Activated T-cell treated with anti-CD3 and anti-CD28 coated beads, Interleukin-2, amount 50 U/mL, for 4 hours (primary cell): ENCODE measurements around the gene MRPL32. TPM values are rescaled to one million over a fixed set of nuclear protein-coding genes. Genes with fewer than 3 reads are reported as not detected.
"Not testable (repeated sequence)": the region's sequence is repeated elsewhere in the genome, so short reads cannot be mapped to it uniquely, and the experiment has no call there.

Experiments
- ATAC-seq, 2 donors: fragments of 200-7000 bp; cut with Tn5 transposase; one replicate each; pipeline ENCODE4 v1.10.0; 2021
- DNase-seq: peaks from one replicate; pipeline ENCODE4 v3.0.0-alpha.2; 2020
- H3K27me3 Mint-ChIP-seq: one replicate; pipeline ENCODE4 v1.8.0; 2021; ENCODE audit warnings: low read depth, mixed read lengths
- H3K36me3 Mint-ChIP-seq: one replicate; pipeline ENCODE4 v1.8.0; 2022; ENCODE audit warnings: mixed read lengths; ENCODE audit not compliant: insufficient read depth
- H3K4me1 Mint-ChIP-seq: one replicate; pipeline ENCODE4 v1.8.0; 2021; ENCODE audit warnings: low read depth, mixed read lengths
- H3K4me3 Mint-ChIP-seq: one replicate; pipeline ENCODE4 v1.8.0; 2021; ENCODE audit warnings: mild to moderate bottlenecking, moderate library complexity, mixed read lengths
- H3K9me3 Mint-ChIP-seq: one replicate; pipeline ENCODE4 v1.8.0; 2021; ENCODE audit warnings: mixed read lengths
- total RNA-seq, 3 donors: library from RNA; stranded (reverse); gene quantifications; one replicate each; pipeline ENCODE4 v1.2.1, GENCODE V29; 2021

The MRPL32 gene
- total RNA-seq: 100 to 1,000 TPM in 2 of 3 donors, 10 to 100 TPM in 1; 91.2 to 119 (median 106) TPM

DNA sequence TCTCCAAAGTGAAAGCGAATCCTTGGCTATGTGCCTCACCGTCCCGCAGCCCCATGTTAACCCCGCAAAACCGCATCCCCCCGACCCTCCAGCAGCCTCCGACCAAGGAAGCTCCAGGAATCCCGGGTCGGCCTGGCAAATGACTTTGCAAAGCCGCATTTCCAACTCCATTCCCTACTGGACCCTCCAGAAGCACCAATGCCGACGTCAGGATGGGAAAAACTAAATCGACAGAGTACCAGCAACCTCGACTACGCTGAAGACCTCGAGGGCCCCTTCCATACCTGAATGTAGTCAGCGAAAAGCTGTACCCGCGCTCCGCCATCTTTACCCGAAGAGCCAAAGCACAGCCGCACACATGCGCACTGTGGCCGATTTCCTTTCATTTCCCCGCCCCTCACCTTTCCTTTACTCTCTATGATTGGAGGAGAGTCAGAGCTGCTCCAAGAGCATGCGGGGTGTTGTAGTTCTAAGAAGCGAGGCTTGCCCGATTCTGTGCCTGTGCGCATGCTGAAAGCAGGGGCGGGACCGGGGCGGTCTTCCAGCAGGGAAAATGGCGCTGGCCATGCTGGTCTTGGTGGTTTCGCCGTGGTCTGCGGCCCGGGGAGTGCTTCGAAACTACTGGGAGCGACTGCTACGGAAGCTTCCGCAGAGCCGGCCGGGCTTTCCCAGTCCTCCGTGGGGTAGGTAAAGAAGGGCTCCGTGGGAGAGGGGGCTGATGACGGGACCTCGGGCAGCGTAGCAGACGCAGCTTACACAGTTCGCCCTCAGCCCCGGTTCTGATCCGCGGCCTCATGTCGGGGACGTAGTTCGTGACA lies at the start of gene MRPL32, which contains the start of gene PSMA2:
Gene MRPL32, plus strand, starts transcription at position 543 of the 818 bp plus-strand sequence. Its CDS starts 11 bp downstream, at position 554.
Gene PSMA2, minus strand, starts transcription at position 341 of the 818 bp plus-strand sequence. Its CDS starts 16 bp downstream, at position 325.
- Mint-ChIP-seq H3K9me3 (no peaks in the 10 kb centered on the region), H3K27me3 (no peaks in the 10 kb centered on the region), H3K4me3 (peak within 1 kb of the TSS; percentile 100), H3K4me1 (peaks cover 58% of the 10 kb centered on the region), H3K36me3 (peaks cover 28% of the 10 kb centered on the region)
- peak; percentile 88 for DNase-seq
- peak; percentile 99 for ATAC-seq

DNA sequence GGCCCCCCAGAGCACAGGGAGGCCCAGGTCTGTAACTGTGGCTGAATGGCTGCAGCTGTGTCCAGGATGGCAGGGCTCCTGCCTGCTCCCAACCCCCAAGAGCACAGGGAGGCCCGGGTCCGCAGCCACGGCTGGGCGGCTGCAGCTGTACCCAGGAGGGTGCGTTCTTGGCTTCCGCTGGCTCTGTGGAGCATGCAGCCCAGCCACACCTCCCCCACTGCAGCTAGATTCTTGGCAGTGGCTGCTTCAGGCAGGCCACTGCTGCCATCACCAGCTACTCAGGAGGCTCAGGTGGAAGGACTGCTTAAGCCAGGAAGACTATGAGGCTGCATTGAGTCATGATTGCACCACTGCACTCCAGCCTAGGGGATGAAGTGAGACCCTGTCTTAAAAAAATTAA lies 48.2 kb upstream of the MRPL32 start:
- Mint-ChIP-seq H3K9me3 (no peaks in the 10 kb centered on the region), H3K27me3 (peaks cover 4% of the 10 kb centered on the region)

DNA sequence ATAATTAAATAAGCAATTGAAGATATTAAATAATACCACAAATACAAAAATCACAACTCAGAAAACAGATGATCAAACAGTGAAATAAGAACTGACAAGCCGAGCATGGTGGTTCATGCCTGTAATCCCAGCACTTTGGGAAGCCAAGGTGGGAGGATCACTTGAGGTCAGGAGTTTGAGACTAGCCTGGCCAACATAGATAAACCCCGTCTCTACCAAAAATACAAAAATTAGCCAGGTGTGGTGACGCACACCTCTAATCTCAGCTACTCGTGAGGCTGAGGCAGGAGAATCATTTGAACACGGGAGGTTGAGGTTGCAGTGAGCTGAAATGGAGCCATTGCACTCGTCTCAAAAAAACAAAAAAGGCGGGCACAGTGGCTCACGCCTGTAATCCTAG lies 47.0 kb upstream of the MRPL32 start:
- not testable (repeated sequence) for DNase-seq, H3K27me3 Mint-ChIP-seq, H3K9me3 Mint-ChIP-seq, H3K36me3 Mint-ChIP-seq, H3K4me3 Mint-ChIP-seq, ATAC-seq
- H3K4me1 Mint-ChIP-seq: peaks cover 21% of the 10 kb centered on the region

More for the DNA sequence above, 48.2 kb upstream of the MRPL32 start:
- Mint-ChIP-seq H3K36me3 (no peaks in the 10 kb centered on the region), H3K4me1 (peaks cover 18% of the 10 kb centered on the region), H3K4me3 (no peak overlapping the region)
- ATAC-seq: no peak
- DNase-seq: no peak

DNA sequence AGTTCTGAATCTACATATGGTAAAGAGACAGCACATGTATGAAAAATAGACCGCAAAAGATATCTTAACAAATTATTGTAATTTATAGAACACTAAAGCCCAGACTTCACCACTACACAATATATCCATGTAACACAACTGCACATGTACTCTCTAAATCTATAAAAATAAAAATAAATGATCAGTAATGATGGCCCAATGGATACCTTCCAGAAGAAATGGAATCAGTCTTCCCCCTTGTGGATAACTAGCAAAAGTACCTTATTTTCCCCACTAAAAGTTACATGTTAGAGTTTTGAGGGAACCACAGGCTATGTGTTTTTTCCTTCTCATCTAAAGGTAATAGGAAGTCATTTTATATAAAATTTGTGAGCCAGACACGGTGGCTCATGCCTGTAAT lies 46.0 kb upstream of the MRPL32 start:
- Mint-ChIP-seq H3K36me3 (no peaks in the 10 kb centered on the region), H3K4me3 (no peak overlapping the region), H3K27me3 (peaks cover 4% of the 10 kb centered on the region), H3K4me1 (peaks cover 21% of the 10 kb centered on the region), H3K9me3 (no peaks in the 10 kb centered on the region)
- DNase-seq (no peak), ATAC-seq (no peak)

DNA sequence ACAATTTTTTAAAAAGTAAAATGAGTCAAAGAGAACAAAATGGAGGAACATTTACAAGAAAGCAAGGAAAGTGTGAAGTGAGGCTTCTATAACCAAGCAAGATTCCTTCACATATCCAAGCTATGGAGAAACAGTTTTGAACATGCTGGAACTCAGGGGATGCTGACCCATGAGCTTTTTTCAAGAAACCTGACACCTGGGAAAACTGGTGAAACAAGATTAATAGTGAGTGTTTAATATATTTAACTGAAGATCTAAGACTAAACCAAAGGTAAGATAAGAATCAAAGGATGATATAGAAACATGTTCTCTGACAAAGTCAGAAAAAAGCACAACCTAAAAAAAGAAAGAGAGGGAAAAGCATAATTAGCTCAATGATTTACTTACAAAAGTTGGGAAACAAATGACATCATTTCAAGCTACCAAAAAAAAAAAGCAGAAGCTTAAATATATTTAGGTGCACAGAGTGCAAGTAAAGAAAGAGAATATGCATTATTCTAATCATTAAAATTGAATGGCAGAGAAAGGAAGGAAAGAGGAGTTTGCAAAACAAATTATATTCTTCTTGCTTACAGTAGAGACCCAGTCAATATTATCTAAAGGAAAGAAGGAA lies 45.2 kb upstream of the MRPL32 start:
- Mint-ChIP-seq H3K4me1 (peaks cover 21% of the 10 kb centered on the region), H3K27me3 (peaks cover 4% of the 10 kb centered on the region), H3K9me3 (no peaks in the 10 kb centered on the region), H3K36me3 (no peaks in the 10 kb centered on the region), H3K4me3 (peak overlapping the region; percentile 82)
- ATAC-seq (no peak), DNase-seq (no peak)

DNA sequence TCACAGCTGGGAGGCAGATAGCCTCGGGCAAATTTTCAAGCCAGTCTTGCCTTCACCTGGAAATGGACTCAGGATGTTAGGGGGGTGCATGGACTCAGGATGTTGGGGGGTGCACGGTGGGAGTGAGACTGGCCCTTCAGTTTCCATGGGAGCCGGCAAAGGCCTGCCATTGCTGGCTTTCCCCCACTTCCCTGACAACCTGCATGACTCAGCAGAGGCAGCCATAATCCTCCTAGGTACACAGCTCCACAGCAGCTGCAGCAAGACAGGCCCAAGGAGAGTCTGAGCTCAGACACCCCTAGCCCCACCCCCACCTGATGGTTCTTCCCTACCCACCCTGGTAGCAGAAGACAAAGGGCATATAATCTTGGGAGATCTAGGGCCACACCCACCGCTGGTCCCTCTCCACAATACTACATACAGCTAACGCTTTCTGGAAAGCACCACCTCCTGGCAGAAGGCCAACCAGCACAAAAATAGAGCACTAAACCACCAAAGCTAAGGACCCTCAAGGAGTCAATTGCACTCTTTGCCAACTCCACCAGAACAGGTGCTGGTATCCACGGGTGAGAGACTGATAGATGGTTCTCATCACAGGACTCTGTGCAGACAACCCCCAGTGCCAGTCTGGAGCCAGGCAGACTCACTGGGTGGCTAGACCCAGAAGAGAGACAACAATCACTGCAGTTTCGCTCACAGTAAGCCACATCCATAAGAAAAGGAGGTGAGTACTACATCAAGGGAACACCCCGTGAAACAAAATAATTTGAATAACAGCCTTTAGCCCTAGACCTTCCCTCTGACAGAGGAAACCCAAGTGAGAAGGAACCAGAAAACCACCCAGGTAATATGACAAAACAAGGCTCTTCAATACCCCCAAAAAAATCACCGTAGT lies 38.6 kb upstream of the MRPL32 start:
- ATAC-seq (no peak), DNase-seq (no peak)
- Mint-ChIP-seq H3K36me3 (peaks cover 8% of the 10 kb centered on the region), H3K4me1 (peaks cover 7% of the 10 kb centered on the region), H3K4me3 (no peak overlapping the region), H3K9me3 (peaks cover 15% of the 10 kb centered on the region), H3K27me3 (no peaks in the 10 kb centered on the region)

DNA sequence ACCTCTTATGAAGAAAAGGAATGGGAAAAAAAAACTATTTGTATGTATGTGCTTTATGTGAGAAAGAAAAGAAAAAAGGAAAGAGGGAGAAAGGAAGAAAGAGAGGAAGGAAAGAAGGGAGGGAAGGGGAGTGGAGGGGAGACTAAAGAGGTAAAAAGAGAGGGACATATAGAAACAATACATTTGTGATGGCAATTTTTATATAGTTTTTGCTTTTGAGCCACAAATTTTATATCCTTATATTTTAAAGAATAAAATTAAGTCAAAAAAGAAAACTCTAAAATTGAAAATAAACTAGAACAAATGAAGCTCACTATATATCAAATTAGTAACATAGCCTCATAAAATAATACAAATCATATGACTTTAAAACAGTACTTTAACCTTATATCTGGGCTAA lies 31.3 kb upstream of the MRPL32 start:
- H3K9me3 Mint-ChIP-seq: no peaks in the 10 kb centered on the region
- no peaks in the 10 kb centered on the region for H3K4me1 Mint-ChIP-seq
- H3K27me3 Mint-ChIP-seq: no peaks in the 10 kb centered on the region
- peaks cover 2% of the 10 kb centered on the region for H3K36me3 Mint-ChIP-seq
- no peak for ATAC-seq
- H3K4me3 Mint-ChIP-seq: no peak overlapping the region
- no peak for DNase-seq

DNA sequence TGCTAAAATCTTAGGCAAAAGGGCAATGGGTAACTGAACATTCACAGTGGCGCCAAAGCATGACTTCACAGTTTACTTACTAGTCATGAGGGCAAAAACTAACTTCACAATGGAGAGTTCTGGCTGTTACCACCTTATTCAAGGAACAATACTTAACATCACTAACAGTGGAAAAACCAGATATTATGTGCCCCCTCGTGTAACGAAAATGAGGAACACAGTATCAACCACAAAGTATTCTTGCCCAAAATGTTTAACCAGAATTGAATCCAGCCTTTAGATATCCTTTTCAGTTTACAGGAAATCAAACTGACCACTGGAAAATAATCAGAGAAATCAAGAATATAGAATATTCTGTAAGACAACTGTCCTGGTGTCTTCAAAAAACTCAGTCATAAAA lies 29.8 kb upstream of the MRPL32 start:
- H3K27me3 Mint-ChIP-seq: no peaks in the 10 kb centered on the region
- H3K4me1 Mint-ChIP-seq: no peaks in the 10 kb centered on the region
- ATAC-seq (no peak), DNase-seq (no peak)
- H3K9me3 Mint-ChIP-seq: no peaks in the 10 kb centered on the region
- H3K36me3 Mint-ChIP-seq: no peaks in the 10 kb centered on the region
- no peak overlapping the region for H3K4me3 Mint-ChIP-seq

DNA sequence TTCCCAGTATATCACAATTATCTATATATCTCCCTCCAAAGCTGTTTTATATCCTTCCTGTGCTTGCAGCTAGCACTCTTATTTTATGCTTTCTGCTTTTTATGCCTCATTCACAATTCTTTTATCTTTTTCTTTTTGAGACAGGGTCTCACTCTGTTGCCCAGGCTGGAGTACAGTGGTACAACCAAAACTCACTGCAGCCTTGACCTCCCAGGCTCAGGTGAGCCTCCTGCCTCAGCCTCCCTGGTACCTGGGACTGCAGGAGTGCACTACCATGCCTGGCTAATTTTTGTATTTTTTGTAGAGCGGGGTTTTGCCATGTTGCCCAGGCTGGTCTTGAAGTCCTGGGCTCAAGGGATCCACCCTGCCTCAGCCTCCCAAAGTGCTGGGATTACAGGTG lies 26.0 kb upstream of the MRPL32 start:
- Mint-ChIP-seq H3K36me3 (no peaks in the 10 kb centered on the region), H3K27me3 (no peaks in the 10 kb centered on the region), H3K4me1 (peaks cover 22% of the 10 kb centered on the region), H3K9me3 (no peaks in the 10 kb centered on the region), H3K4me3 (no peak overlapping the region)
- DNase-seq: no peak
- ATAC-seq: no peak

DNA sequence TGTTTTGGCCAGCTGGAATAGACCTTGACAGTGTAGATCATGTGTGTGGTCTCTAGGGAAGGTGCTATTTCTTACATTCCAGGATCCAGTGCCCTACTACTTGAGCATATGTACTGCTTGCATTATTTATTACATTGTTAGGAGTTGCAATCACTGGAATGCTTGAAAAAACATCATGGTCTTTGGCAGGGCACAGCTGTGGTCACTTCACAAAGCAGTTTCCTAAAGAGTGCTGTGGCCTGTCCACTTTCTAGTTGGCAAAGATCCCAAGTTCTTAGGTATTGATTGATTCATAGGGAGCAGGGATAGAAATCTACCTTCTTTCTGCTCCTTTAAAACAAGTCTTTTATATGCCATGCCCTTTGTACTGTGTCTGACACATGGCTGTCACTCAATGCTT lies 24.9 kb upstream of the MRPL32 start:
- ATAC-seq: no peak
- Mint-ChIP-seq H3K4me3 (no peak overlapping the region), H3K27me3 (no peaks in the 10 kb centered on the region), H3K36me3 (no peaks in the 10 kb centered on the region), H3K4me1 (peaks cover 28% of the 10 kb centered on the region), H3K9me3 (no peaks in the 10 kb centered on the region)
- no peak for DNase-seq

DNA sequence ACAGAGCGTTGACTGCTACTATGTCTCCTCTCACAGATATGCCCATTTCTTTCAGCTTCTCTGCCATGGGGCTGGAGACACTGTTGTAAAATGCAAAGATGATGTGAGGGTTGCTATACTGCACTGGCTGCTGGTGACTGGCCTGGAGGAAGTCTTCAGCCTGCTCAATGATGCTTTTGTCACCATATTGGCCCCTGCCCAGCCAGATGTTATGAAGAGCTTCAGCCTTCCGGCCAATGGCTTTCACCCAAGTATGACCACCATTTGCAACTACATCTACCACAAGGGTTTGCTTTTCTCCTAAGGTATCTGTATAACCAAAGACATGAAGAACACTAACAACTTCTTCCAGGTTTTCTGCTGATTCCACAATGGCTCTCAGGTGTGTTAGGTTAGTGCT lies 21.9 kb upstream of the MRPL32 start:
- H3K4me1 Mint-ChIP-seq: peaks cover 55% of the 10 kb centered on the region
- no peaks in the 10 kb centered on the region for H3K9me3 Mint-ChIP-seq

DNA sequence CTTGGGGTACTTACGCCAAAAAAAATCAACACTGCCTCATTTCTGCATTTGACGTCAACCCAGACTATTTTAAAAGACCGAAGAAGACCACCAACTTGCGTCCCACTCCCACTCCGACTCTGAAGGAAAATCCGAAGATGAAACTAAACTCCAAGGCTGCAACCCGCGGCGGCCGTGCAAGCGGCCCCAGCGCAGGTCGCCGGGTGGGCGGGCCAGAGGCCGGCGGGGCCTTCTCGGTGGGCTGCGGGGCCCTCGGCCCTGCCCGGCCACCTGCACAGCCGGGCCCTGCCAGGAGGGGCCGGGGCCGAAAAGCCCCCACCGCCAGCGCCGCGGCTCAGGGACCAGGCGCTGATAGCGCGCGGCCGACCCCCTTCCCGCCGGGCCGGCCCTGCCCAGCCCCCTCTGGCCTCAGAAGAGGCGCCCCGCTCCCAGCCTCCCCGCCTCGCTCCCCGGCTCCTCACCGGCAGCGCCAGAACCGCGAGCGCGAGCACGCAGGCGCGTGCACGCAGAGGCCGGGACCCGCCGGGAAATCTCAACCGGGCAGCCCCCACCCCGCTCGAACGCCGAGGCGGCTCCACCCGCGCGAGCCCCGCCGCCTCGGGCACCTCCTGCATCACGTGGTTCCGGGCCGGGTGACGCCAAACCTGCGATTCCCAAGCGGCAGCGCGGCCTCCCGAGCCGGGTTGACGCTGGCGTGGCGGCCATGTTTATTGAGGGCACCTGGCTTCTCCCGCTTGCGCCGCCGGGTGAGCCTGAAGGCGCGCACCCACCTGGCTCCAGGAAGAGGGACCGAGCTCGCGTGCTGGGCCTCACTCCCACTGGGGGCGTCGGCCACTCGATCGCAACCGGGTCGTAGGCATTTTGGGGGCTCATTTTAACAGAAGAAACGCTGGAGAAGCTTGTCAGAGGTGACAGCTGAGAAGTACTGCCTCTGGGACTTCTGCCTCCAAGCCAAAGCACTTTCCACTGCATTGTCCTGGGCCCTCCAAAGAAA lies 20.4 kb upstream of the MRPL32 start, which contains the start of gene C7orf25:
Gene C7orf25, minus strand, starts transcription at position 617 of the 994 bp plus-strand sequence. CDS start 1,170 bp downstream, outside the sequence.
- Mint-ChIP-seq H3K27me3 (no peaks in the 10 kb centered on the region), H3K4me3 (peak within 1 kb of the TSS; percentile 93), H3K36me3 (peaks cover 17% of the 10 kb centered on the region), H3K4me1 (peaks cover 56% of the 10 kb centered on the region), H3K9me3 (no peaks in the 10 kb centered on the region)
- DNase-seq (peak; percentile 94), ATAC-seq (peak; percentile 92 to 96)

More for the DNA sequence above, 21.9 kb upstream of the MRPL32 start:
- ATAC-seq (no peak), DNase-seq (no peak)
- H3K27me3 Mint-ChIP-seq: no peaks in the 10 kb centered on the region
- peak overlapping the region; percentile 93 for H3K4me3 Mint-ChIP-seq
- H3K36me3 Mint-ChIP-seq: peaks cover 7% of the 10 kb centered on the region

DNA sequence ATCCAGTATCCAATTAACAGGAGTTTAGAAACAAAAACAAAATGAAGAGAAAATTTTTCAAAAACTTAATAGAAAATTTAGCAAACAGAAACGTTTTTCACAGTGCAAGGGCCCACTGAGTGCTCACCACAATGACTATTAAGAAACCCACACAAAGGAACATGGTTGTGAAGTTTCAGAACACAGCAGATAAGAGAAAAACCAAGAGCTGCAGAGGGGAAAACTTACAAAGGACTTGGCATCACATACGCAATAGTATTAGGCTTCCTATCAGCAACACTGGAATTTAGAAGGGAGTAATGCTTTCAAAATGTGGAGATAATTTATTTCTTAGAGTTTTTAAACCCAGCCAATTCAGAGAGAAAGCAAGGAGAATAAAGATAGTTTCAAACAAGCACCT lies 18.6 kb upstream of the MRPL32 start:
- peak overlapping the region; percentile 47 for H3K4me3 Mint-ChIP-seq
- H3K36me3 Mint-ChIP-seq: peaks cover 21% of the 10 kb centered on the region
- H3K4me1 Mint-ChIP-seq: peaks cover 45% of the 10 kb centered on the region
- ATAC-seq (peak; percentile 27 to 30), DNase-seq (no peak)
- H3K9me3 Mint-ChIP-seq: no peaks in the 10 kb centered on the region
- H3K27me3 Mint-ChIP-seq: no peaks in the 10 kb centered on the region
